Cerebellar cortex (tissue), 1 donor: ENCODE results near the gene CDKN1C.

Experiments
- DNase-seq: peaks from one replicate; pipeline ENCODE4 v3.0.0-alpha.2; 2015; ENCODE audit warnings: low spot score

Gene CDKN1C

GRCh38 chr11:2885678-2886081, at the start of gene CDKN1C:
Gene CDKN1C, minus strand, starts transcription at chr11:2885775. Its CDS starts 319 bp downstream, at chr11:2885456.
- DNase-seq, result peak; percentile 52

GRCh38 chr11:2934611-2935239, 49.1 kb upstream of the CDKN1C start:
- DNase-seq, result no peak

- DNase-seq, result no peak
Measured at GRCh38 chr11:2934021-2934550, 48.5 kb upstream of the CDKN1C start.

- DNase-seq, result no peak
Measured at GRCh38 chr11:2933375-2934020, 47.9 kb upstream of the CDKN1C start.

GRCh38 chr11:2932850-2933251, 47.3 kb upstream of the CDKN1C start:
- no peak for DNase-seq

- DNase-seq, result no peak
Measured at GRCh38 chr11:2931771-2932738, 46.5 kb upstream of the CDKN1C start.

- no peak for DNase-seq
Measured at GRCh38 chr11:2931420-2931746, 45.8 kb upstream of the CDKN1C start.

- peak; percentile 53 for DNase-seq
Measured at GRCh38 chr11:2930704-2931419, 45.3 kb upstream of the CDKN1C start.

GRCh38 chr11:2929950-2930703, 44.6 kb upstream of the CDKN1C start:
- no peak for DNase-seq

- DNase-seq, result no peak
Measured at GRCh38 chr11:2929531-2929949, 44.0 kb upstream of the CDKN1C start.

- DNase-seq, result no peak
Measured at GRCh38 chr11:2928605-2929530, 43.3 kb upstream of the CDKN1C start, which contains the start of gene PHLDA2. Gene PHLDA2, minus strand, starts transcription at chr11:2929420. Its CDS starts 56 bp downstream, at chr11:2929364.

- no peak for DNase-seq
Measured at GRCh38 chr11:2927851-2928604, 42.5 kb upstream of the CDKN1C start.

- no peak for DNase-seq
Measured at GRCh38 chr11:2927121-2927800, 41.7 kb upstream of the CDKN1C start.

GRCh38 chr11:2926611-2927051, 41.1 kb upstream of the CDKN1C start:
- DNase-seq, result no peak

GRCh38 chr11:2924821-2925675, 39.5 kb upstream of the CDKN1C start:
- DNase-seq, result no peak

GRCh38 chr11:2924381-2924780, 38.8 kb upstream of the CDKN1C start:
- DNase-seq, result no peak
